Epithelial cell of esophagus (primary cell): ENCODE measurements around the gene GHSR.

Experiments
- DNase-seq: peaks from one replicate; pipeline ENCODE4 v3.0.0; 2010; ENCODE audit warnings: low read depth
- H3K4me3 ChIP-seq: 2 replicates; pipeline ENCODE4 v1.5.1; 2011; ENCODE audit warnings: mild to moderate bottlenecking, low read length, control low read depth
- CTCF ChIP-seq: IDR thresholded peaks from 2 replicates; pipeline ENCODE4 v1.5.1; 2011; ENCODE audit warnings: low read depth, mild to moderate bottlenecking, low read length, control low read depth, inconsistent platforms; ENCODE audit not compliant: insufficient read depth; ENCODE audit errors: missing control alignments

GHSR gene

GRCh38 chr3:172441581-172441980 lies 6.7 kb downstream of the GHSR start:
- H3K4me3 ChIP-seq = no peak overlapping the region
- TF ChIP-seq CTCF = no peak
- no peak for DNase-seq

DNA sequence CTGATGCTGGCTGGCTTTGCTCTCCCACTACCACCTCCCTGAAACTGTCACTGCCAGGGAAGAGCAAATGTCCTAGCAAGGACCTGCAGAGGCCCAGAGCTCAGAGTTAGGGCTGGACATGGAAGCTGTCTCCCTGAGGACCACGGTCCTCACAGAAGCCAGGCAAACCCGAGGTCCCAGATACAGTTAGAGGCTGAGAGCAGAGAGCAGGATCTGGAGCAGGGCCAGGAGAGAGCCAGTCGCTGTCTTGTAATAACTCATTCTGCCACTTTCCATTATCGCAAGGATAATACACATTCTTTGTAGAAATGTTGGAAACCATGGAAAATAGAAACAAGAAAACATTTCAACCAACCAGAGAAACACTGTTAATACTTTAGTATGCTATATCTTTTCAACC lies 10.1 kb downstream of the GHSR start:
- DNase-seq = no peak
- TF ChIP-seq CTCF = no peak
- no peak overlapping the region for H3K4me3 ChIP-seq

- DNase-seq = no peak
- H3K4me3 ChIP-seq = no peak overlapping the region
- no peak for TF ChIP-seq CTCF
Observed at GRCh38 chr3:172437713-172438112, 10.5 kb downstream of the GHSR start.

- DNase-seq = no peak
- TF ChIP-seq CTCF = no peak
- no peak overlapping the region for H3K4me3 ChIP-seq
Observed at GRCh38 chr3:172415323-172415722, 32.9 kb downstream of the GHSR start.

DNA sequence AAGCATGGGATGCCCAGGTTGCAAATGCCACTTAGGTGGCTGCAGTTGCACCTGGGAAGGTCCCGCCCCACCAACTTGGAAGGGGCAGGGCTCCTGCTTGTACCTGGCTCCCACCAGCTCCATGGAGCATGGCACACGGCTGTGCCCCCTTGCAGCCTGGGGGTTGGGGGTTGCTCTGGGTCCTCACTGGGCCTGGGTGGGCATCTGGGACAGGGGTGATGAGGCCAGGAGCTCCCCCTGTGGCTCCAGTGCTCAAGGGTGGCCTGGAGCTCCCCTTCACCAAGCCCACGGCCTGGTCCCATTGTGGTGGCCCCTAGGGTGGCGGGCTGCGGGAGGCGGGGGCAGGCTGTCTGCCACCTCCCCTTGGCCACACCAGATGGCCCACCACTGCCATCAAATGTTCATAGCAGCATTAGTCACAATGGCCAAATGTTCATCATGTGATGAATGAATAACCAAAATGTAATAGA lies 36.7 kb downstream of the GHSR start:
- no peak overlapping the region for H3K4me3 ChIP-seq
- no peak for DNase-seq
- no peak for TF ChIP-seq CTCF

DNA sequence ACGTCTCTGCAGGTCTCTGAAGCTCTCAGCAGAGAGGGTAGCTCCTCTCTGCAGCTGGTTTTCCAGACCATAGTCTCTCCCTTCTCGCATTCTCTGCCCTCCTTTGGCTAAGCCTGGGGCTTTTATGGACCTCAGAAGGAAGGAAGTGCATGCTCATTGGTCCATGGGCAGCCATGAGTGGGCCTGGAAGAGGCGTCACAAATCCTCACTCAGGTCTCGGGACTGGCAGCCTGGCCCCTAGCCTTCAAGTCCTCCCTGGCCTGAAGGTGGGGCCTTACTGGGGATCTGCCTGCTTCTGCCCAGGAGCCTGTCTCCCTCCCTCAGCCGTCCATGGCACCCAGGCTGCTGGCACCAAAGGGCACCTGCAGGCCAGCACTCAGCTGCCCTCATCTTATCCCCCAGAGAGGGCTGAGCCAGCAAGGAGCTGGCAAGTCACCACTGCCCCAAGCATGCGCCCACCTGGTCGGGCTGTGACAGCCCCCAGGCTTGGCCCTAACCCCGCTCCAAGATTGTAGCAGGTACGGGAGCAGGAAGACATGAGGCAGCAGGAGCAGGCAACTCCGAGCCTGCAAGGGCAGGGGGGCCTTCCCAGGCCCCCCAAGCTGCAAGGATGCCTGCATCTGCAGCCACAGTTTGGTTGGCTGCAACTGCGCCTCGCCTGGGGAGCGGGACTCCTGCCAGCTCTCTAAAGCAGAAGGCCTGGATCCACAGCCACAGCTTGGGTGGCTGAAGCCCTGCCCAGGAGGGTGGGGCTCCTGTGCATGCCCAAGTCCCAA lies 37.4 kb downstream of the GHSR start:
- no peak for DNase-seq
- no peak overlapping the region for H3K4me3 ChIP-seq
- TF ChIP-seq CTCF = no peak

GRCh38 chr3:172407872-172408271 lies 40.4 kb downstream of the GHSR start:
- no peak overlapping the region for H3K4me3 ChIP-seq
- no peak for DNase-seq
- TF ChIP-seq CTCF = no peak
